Chondrocyte (in vitro differentiated cells): ENCODE measurements around the gene TRAF2. TPM values are rescaled to one million over a fixed set of nuclear protein-coding genes. Genes with fewer than 3 reads are reported as not detected.
A peak's percentile ranks its signal among the peaks of the same experiment; 100 is the strongest.

Source experiments
- DNase-seq: peaks from one replicate; pipeline ENCODE4 v3.0.0; 2021; ENCODE audit warnings: mixed read lengths, low spot score
- H3K27ac Mint-ChIP-seq: one replicate; pipeline ENCODE4 v1.8.0; 2021; ENCODE audit warnings: mild to moderate bottlenecking, moderate library complexity, mixed read lengths; ENCODE audit not compliant: unreplicated experiment
- H3K27me3 Mint-ChIP-seq: 2 replicates; pipeline ENCODE4 v1.8.0; 2021; ENCODE audit warnings: low read depth, mixed read lengths
- H3K36me3 Mint-ChIP-seq: 2 replicates; pipeline ENCODE4 v1.8.0; 2021; ENCODE audit warnings: low read depth, mixed read lengths
- H3K4me1 Mint-ChIP-seq: 2 replicates; pipeline ENCODE4 v1.8.0; 2021; ENCODE audit warnings: low read depth, mild to moderate bottlenecking, mixed read lengths
- H3K4me3 Mint-ChIP-seq: one replicate; pipeline ENCODE4 v1.8.0; 2021; ENCODE audit warnings: mild to moderate bottlenecking, moderate library complexity, mixed read lengths; ENCODE audit not compliant: unreplicated experiment
- H3K9me3 Mint-ChIP-seq: 2 replicates; pipeline ENCODE4 v1.8.0; 2021; ENCODE audit warnings: low read depth, mixed read lengths
- CTCF ChIP-seq: fragments of 200-600 bp; sonication (generic); IDR thresholded peaks from 2 replicates; pipeline ENCODE4 v1.5.0; 2021; ENCODE audit warnings: antibody characterized with exemption, mild to moderate bottlenecking, moderate library complexity
- total RNA-seq: library from RNA; stranded (reverse); gene quantifications from 3 replicates; pipeline ENCODE4 v1.2.1, GENCODE V29; 2021

TRAF2 gene
- total RNA-seq, 1 donor from 2014 or later, result 10.4 TPM

GRCh38 chr9:136947955-136948510 lies 61.7 kb downstream of the TRAF2 start:
- Mint-ChIP-seq H3K9me3 (no peaks in the 10 kb centered on the region), H3K4me1 (peaks cover 12% of the 10 kb centered on the region), H3K27ac (no peak overlapping the region), H3K27me3 (no peaks in the 10 kb centered on the region), H3K4me3 (no peak overlapping the region), H3K36me3 (no peaks in the 10 kb centered on the region)
- DNase-seq, result no peak
- TF ChIP-seq CTCF, result peak; percentile 71

GRCh38 chr9:136949239-136949816 lies 63.0 kb downstream of the TRAF2 start:
- TF ChIP-seq CTCF, result no peak
- peak overlapping the region; percentile 73 for H3K27ac Mint-ChIP-seq
- DNase-seq, result no peak
- H3K4me3 Mint-ChIP-seq, result peak overlapping the region; percentile 74
- no peaks in the 10 kb centered on the region for H3K27me3 Mint-ChIP-seq
- no peaks in the 10 kb centered on the region for H3K9me3 Mint-ChIP-seq
- peaks cover 9% of the 10 kb centered on the region for H3K4me1 Mint-ChIP-seq
- H3K36me3 Mint-ChIP-seq, result no peaks in the 10 kb centered on the region

GRCh38 chr9:136949817-136950655 lies 63.7 kb downstream of the TRAF2 start:
- Mint-ChIP-seq H3K4me1 (peaks cover 6% of the 10 kb centered on the region), H3K4me3 (peak overlapping the region; percentile 74), H3K27me3 (peaks cover 2% of the 10 kb centered on the region), H3K9me3 (no peaks in the 10 kb centered on the region), H3K27ac (peak overlapping the region; percentile 73), H3K36me3 (no peaks in the 10 kb centered on the region)
- no peak for DNase-seq
- TF ChIP-seq CTCF, result peak; percentile 27

- peak overlapping the region; percentile 71 for H3K4me3 Mint-ChIP-seq
- H3K27ac Mint-ChIP-seq, result no peak overlapping the region
- DNase-seq, result no peak
- peaks cover 2% of the 10 kb centered on the region for H3K27me3 Mint-ChIP-seq
- H3K36me3 Mint-ChIP-seq, result no peaks in the 10 kb centered on the region
- H3K9me3 Mint-ChIP-seq, result no peaks in the 10 kb centered on the region
- TF ChIP-seq CTCF, result no peak
- peaks cover 6% of the 10 kb centered on the region for H3K4me1 Mint-ChIP-seq
These were observed 64.5 kb downstream of the TRAF2 start for GRCh38 chr9:136950656-136951276.
